Measurements from ENCODE around the gene CPT1C. TPM values are rescaled to one million over a fixed set of nuclear protein-coding genes. Genes with fewer than 3 reads are reported as not detected.

CPT1C gene
- total and polyA plus RNA-seq, 4 donors, result 0.37 to 0.75 (median 0.59) TPM

DNA sequence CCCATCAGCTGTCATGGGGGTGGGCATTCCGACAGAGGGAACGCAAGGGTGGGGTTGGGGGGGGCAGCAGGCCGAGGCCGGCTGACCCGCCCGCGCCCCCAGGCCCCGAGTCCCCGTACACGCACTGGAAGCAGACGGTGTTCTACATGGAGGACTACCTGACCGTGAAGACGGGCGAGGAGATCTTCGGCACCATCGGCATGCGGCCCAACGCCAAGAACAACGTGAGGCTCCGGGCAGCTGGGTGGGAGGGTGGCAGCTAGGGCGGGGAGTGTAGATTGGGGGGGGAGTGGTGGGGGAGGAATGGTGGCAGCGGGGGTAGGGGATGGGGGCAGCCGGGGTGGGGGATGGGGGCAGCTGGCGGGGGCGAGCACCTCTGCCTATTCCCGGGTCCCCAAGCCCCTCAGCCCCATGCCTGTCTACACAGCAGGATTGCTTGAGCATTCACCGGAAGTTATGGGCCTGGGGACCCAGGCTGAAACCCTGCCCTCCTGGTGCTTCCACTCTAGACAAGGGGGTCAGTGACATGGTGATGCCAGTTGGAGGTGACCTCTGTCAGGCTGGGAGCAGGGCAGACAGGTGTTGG is 4.3 kb upstream of the CPT1C start:
- Histone ChIP-seq H3K4me3 (ENCODE audit: low read depth in 1 of 3, low read length in 3 of 3) (no peak overlapping the region), H3K9me3 (ENCODE audit: control insufficient read depth in 4 of 4, low read length in 3 of 4) (no peaks in the 10 kb centered on the region), H3K27me3 (ENCODE audit: control insufficient read depth in 4 of 4, insufficient read depth in 4 of 4, low read length in 3 of 4) (no peaks in the 10 kb centered on the region), H3K27ac (ENCODE audit: low read depth in 1 of 2, low read length in 2 of 2) (no peak overlapping the region), H3K4me1 (ENCODE audit: control insufficient read depth in 4 of 4, insufficient read depth in 4 of 4, low read length in 3 of 4) (peaks cover 3 to 35% (median 16%) of the 10 kb centered on the region in 4 donors), H3K9ac (ENCODE audit: low read depth in 1 of 2, low read length in 2 of 2) (no peak overlapping the region), H3K36me3 (ENCODE audit: control insufficient read depth in 4 of 4, insufficient read depth in 3 of 4, low read depth in 1 of 4, low read length in 3 of 4) (peaks cover 6 to 49% (median 16%) of the 10 kb centered on the region in 4 donors)
- no peak for TF ChIP-seq RAD21 (IDR thresholded peaks at IDR 0.05)
- TF ChIP-seq FOXA2 (IDR thresholded peaks at IDR 0.05), result no peak
- TF ChIP-seq GABPA (IDR thresholded peaks at IDR 0.05 in 1 of 2, conservative IDR thresholded peaks at IDR 0.05 in 1 of 2), result no peak
- TF ChIP-seq, protein P1, sequence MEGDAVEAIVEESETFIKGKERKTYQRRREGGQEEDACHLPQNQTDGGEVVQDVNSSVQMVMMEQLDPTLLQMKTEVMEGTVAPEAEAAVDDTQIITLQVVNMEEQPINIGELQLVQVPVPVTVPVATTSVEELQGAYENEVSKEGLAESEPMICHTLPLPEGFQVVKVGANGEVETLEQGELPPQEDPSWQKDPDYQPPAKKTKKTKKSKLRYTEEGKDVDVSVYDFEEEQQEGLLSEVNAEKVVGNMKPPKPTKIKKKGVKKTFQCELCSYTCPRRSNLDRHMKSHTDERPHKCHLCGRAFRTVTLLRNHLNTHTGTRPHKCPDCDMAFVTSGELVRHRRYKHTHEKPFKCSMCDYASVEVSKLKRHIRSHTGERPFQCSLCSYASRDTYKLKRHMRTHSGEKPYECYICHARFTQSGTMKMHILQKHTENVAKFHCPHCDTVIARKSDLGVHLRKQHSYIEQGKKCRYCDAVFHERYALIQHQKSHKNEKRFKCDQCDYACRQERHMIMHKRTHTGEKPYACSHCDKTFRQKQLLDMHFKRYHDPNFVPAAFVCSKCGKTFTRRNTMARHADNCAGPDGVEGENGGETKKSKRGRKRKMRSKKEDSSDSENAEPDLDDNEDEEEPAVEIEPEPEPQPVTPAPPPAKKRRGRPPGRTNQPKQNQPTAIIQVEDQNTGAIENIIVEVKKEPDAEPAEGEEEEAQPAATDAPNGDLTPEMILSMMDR (IDR thresholded peaks at IDR 0.05; ENCODE audit: low read depth, low read length, missing input control), result no peak
- TF ChIP-seq JUND (IDR thresholded peaks at IDR 0.05), result no peak
- 96% methylated on average over 27 of the region's 27 CpGs for WGBS
- no peak for DNase-seq (ENCODE audit: low spot score)

GRCh38 chr19:49687150-49687549 is 3.8 kb upstream of the CPT1C start:
- no peak for TF ChIP-seq JUND (IDR thresholded peaks at IDR 0.05)
- no peak for TF ChIP-seq ZBTB33 (IDR thresholded peaks at IDR 0.05)
- no peak for TF ChIP-seq EGR1 (IDR thresholded peaks at IDR 0.05; ENCODE audit: low read depth in 2 of 2)
- TF ChIP-seq RXRA (IDR thresholded peaks at IDR 0.05), result no peak
- no peak for TF ChIP-seq SP1 (IDR thresholded peaks at IDR 0.05)
- H3K36me3 ChIP-seq (ENCODE audit: control insufficient read depth in 4 of 4, insufficient read depth in 3 of 4, low read depth in 1 of 4, low read length in 3 of 4), result peaks cover 3 to 44% (median 12%) of the 10 kb centered on the region in 4 donors
- DNase-seq (ENCODE audit: low spot score), result no peak
- H3K27ac ChIP-seq (ENCODE audit: low read depth in 1 of 2, low read length in 2 of 2), result no peak overlapping the region
- WGBS, result 81% methylated on average over 12 of the region's 12 CpGs
- no peak overlapping the region for H3K4me3 ChIP-seq (ENCODE audit: low read depth in 1 of 3, low read length in 3 of 3)
- no peaks in the 10 kb centered on the region for H3K27me3 ChIP-seq (ENCODE audit: control insufficient read depth in 4 of 4, insufficient read depth in 4 of 4, low read length in 3 of 4)
- no peaks in the 10 kb centered on the region for H3K9me3 ChIP-seq (ENCODE audit: control insufficient read depth in 4 of 4, low read length in 3 of 4)
- H3K9ac ChIP-seq (ENCODE audit: low read depth in 1 of 2, low read length in 2 of 2), result no peak overlapping the region
- peaks cover 3 to 36% (median 16%) of the 10 kb centered on the region in 4 donors for H3K4me1 ChIP-seq (ENCODE audit: control insufficient read depth in 4 of 4, insufficient read depth in 4 of 4, low read length in 3 of 4)

DNA sequence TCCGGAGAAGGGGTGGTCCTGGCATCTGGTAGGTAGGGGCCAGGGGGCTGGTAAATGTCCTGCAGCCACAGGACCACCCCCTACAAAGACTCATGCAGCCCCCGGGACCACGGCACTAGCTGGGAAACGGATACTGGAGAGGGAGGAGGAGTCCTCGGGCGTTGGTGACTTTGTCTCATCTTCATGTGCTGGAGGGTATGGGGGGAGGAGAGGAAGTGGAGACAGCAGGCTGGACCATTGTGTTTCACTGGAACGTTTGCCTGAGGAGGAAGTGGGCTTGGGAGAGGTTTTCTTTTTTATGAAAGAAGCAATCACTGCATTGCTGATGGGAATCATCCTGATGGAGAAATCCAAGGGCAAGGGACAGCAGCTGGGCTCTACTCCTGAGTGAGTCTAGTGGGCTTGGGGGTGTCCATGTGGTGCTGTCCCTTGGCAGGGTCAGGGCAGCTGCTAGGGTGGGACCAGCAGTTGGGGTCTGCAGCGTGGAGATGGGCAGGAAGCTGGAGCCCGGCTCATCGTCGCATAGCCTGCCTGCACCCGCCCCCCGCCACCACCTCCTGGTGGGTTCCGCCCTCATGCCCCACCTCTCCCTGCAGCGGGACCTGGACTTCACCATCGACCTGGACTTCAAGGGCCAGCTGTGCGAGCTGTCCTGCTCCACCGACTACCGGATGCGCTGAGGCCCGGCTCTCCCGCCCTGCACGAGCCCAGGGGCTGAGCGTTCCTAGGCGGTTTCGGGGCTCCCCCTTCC is 3.2 kb upstream of the CPT1C start:
- Histone ChIP-seq H3K9me3 (ENCODE audit: control insufficient read depth in 4 of 4, low read length in 3 of 4) (no peaks in the 10 kb centered on the region), H3K27me3 (ENCODE audit: control insufficient read depth in 4 of 4, insufficient read depth in 4 of 4, low read length in 3 of 4) (no peaks in the 10 kb centered on the region), H3K4me1 (ENCODE audit: control insufficient read depth in 4 of 4, insufficient read depth in 4 of 4, low read length in 3 of 4) (peaks cover 3 to 36% (median 16%) of the 10 kb centered on the region in 4 donors), H3K36me3 (ENCODE audit: control insufficient read depth in 4 of 4, insufficient read depth in 3 of 4, low read depth in 1 of 4, low read length in 3 of 4) (peaks cover 0 to 39% (median 10%) of the 10 kb centered on the region in 4 donors), H3K27ac (ENCODE audit: low read depth in 1 of 2, low read length in 2 of 2) (no peak overlapping the region), H3K9ac (ENCODE audit: low read depth in 1 of 2, low read length in 2 of 2) (no peak overlapping the region), H3K4me3 (ENCODE audit: low read depth in 1 of 3, low read length in 3 of 3) (no peak overlapping the region)
- DNase-seq (ENCODE audit: low spot score), result no peak
- WGBS, result 75% methylated on average over 26 of the region's 26 CpGs
- TF ChIP-seq YY1 (IDR thresholded peaks at IDR 0.05), result no peak
- TF ChIP-seq RXRA (IDR thresholded peaks at IDR 0.05), result no peak
- TF ChIP-seq, protein P1 (IDR thresholded peaks at IDR 0.05; ENCODE audit: low read depth, low read length, missing input control), result no peak
- no peak for TF ChIP-seq NR2F2 (IDR thresholded peaks at IDR 0.05)
- no peak for TF ChIP-seq TAF1 (conservative IDR thresholded peaks at IDR 0.05)
- TF ChIP-seq ATF3 (IDR thresholded peaks at IDR 0.05), result no peak

Measured in liver (tissue), 9 donors.